Measurements from ENCODE around the gene FBXO5.
"Not testable (repeated sequence)": the region's sequence is repeated elsewhere in the genome, so short reads cannot be mapped to it uniquely, and the experiment has no call there.

FBXO5 gene

GRCh38 chr6:152982904-152983636, at the start of gene FBXO5:
Gene FBXO5 (minus strand): TSS chr6:152983041. CDS start chr6:152982959, 82 bp downstream.
- peak; percentile 97 for DNase-seq (ENCODE audit: low spot score)

- DNase-seq (ENCODE audit: low spot score), result peak; percentile 46
These were observed 49.5 kb upstream of the FBXO5 start for GRCh38 chr6:153032255-153032882.

- DNase-seq (ENCODE audit: low spot score), result no peak
These were observed 48.6 kb upstream of the FBXO5 start for GRCh38 chr6:153031335-153031955.

GRCh38 chr6:153028963-153029362, 46.1 kb upstream of the FBXO5 start:
- no peak for DNase-seq (ENCODE audit: low spot score)

GRCh38 chr6:153028286-153028685, 45.4 kb upstream of the FBXO5 start:
- DNase-seq (ENCODE audit: low spot score), result no peak

GRCh38 chr6:153027480-153027879, 44.6 kb upstream of the FBXO5 start:
- DNase-seq (ENCODE audit: low spot score), result no peak

- DNase-seq (ENCODE audit: low spot score), result no peak
These were observed 41.8 kb upstream of the FBXO5 start for GRCh38 chr6:153024709-153025017.

- peak; percentile 85 for DNase-seq (ENCODE audit: low spot score)
These were observed 41.3 kb upstream of the FBXO5 start for GRCh38 chr6:153023977-153024708.

- no peak for DNase-seq (ENCODE audit: low spot score)
These were observed 35.5 kb upstream of the FBXO5 start for GRCh38 chr6:153018355-153018754.

- DNase-seq (ENCODE audit: low spot score), result no peak
These were observed 34.0 kb upstream of the FBXO5 start for GRCh38 chr6:153016846-153017245.

GRCh38 chr6:153015094-153015640, 32.3 kb upstream of the FBXO5 start:
- no peak for DNase-seq (ENCODE audit: low spot score)

GRCh38 chr6:153013438-153013837, 30.6 kb upstream of the FBXO5 start:
- no peak for DNase-seq (ENCODE audit: low spot score)

GRCh38 chr6:153012856-153013255, 30.0 kb upstream of the FBXO5 start:
- no peak for DNase-seq (ENCODE audit: low spot score)

GRCh38 chr6:153003366-153003690, 20.5 kb upstream of the FBXO5 start:
- no peak for DNase-seq (ENCODE audit: low spot score)

- DNase-seq (ENCODE audit: low spot score), result peak; percentile 97
These were observed 19.9 kb upstream of the FBXO5 start, which contains the start of gene MTRF1L for GRCh38 chr6:153002613-153003365. Gene MTRF1L (minus strand): TSS chr6:153002709. CDS start chr6:153002685, 24 bp downstream.

GRCh38 chr6:153001767-153002612, 19.1 kb upstream of the FBXO5 start:
- DNase-seq (ENCODE audit: low spot score), result peak; percentile 49

- not testable (repeated sequence) for DNase-seq (ENCODE audit: low spot score)
These were observed 17.9 kb upstream of the FBXO5 start for GRCh38 chr6:153000790-153001189.

GRCh38 chr6:153000243-153000642, 17.4 kb upstream of the FBXO5 start:
- DNase-seq (ENCODE audit: low spot score), result no peak

GRCh38 chr6:152999538-152999937, 16.7 kb upstream of the FBXO5 start:
- not testable (repeated sequence) for DNase-seq (ENCODE audit: low spot score)

GRCh38 chr6:152993847-152994246, 11.0 kb upstream of the FBXO5 start:
- DNase-seq (ENCODE audit: low spot score), result no peak

- peak; percentile 31 for DNase-seq (ENCODE audit: low spot score)
These were observed 10.6 kb upstream of the FBXO5 start for GRCh38 chr6:152993431-152993830.
